GM18517 (cell line): ENCODE measurements around the gene GALR3.
"Not testable (repeated sequence)": the region's sequence is repeated elsewhere in the genome, so short reads cannot be mapped to it uniquely, and the experiment has no call there.

ENCODE experiments used
- ATAC-seq: cut with Tn5 transposase; IDR thresholded peaks from one replicate; pipeline ENCODE4 v1.9.1; 2021; ENCODE audit warnings: mild to moderate bottlenecking, moderate library complexity; ENCODE audit not compliant: unreplicated experiment

GALR3 gene

GRCh38 chr22:37823134-37823985 lies at the start of gene GALR3:
TSS of gene GALR3 (plus strand) at chr22:37823382. CDS start at chr22:37823407, 25 bp downstream.
- ATAC-seq = no peak

GRCh38 chr22:37774728-37775127 lies 48.5 kb upstream of the GALR3 start:
- no peak for ATAC-seq

GRCh38 chr22:37775785-37776638 lies 47.2 kb upstream of the GALR3 start:
- no peak for ATAC-seq

GRCh38 chr22:37776639-37777005 lies 46.6 kb upstream of the GALR3 start:
- no peak for ATAC-seq

- ATAC-seq = no peak
These were observed 46.0 kb upstream of the GALR3 start for GRCh38 chr22:37777122-37777687.

GRCh38 chr22:37778370-37779009 lies 44.7 kb upstream of the GALR3 start:
- no peak for ATAC-seq

- ATAC-seq = no peak
These were observed 41.6 kb upstream of the GALR3 start for GRCh38 chr22:37781434-37782059.

GRCh38 chr22:37782340-37783168 lies 40.6 kb upstream of the GALR3 start:
- no peak for ATAC-seq

GRCh38 chr22:37784829-37785495 lies 38.2 kb upstream of the GALR3 start:
- ATAC-seq = no peak

GRCh38 chr22:37790234-37790633 lies 32.9 kb upstream of the GALR3 start:
- no peak for ATAC-seq

- no peak for ATAC-seq
These were observed 30.7 kb upstream of the GALR3 start for GRCh38 chr22:37792494-37792893.

- ATAC-seq = no peak
These were observed 28.8 kb upstream of the GALR3 start for GRCh38 chr22:37794376-37794775.

- no peak for ATAC-seq
These were observed 27.1 kb upstream of the GALR3 start for GRCh38 chr22:37796079-37796478.

- not testable (repeated sequence) for ATAC-seq
These were observed 25.9 kb upstream of the GALR3 start for GRCh38 chr22:37797259-37797658.

- no peak for ATAC-seq
These were observed 25.2 kb upstream of the GALR3 start for GRCh38 chr22:37797874-37798500.

- not testable (repeated sequence) for ATAC-seq
These were observed 23.2 kb upstream of the GALR3 start for GRCh38 chr22:37799979-37800378.

- no peak for ATAC-seq
These were observed 21.3 kb upstream of the GALR3 start for GRCh38 chr22:37801946-37802309.

- no peak for ATAC-seq
These were observed 20.6 kb upstream of the GALR3 start for GRCh38 chr22:37802310-37803194.
